ENCODE results near the gene NTRK2. TPM values are rescaled to one million over a fixed set of nuclear protein-coding genes. Genes with fewer than 3 reads are reported as not detected.

NTRK2 gene
- total RNA-seq, 1 donor from 2014 or later: 4.6 TPM

GRCh38 chr9:84670138-84671041 is 861 bp downstream of the NTRK2 start:
- H3K4me2 ChIP-seq (ENCODE audit: low read length): peak overlapping the region; percentile 97
- H3K27me3 Mint-ChIP-seq (ENCODE audit: low read depth, unreplicated experiment): peaks cover 38% of the 10 kb centered on the region

GRCh38 chr9:84671586-84672521 is 2.3 kb downstream of the NTRK2 start:
- FAIRE-seq (no peak), DNase-seq (ENCODE audit: low read depth) (no peak)
- H3K4me3 Mint-ChIP-seq (ENCODE audit: unreplicated experiment): peak overlapping the region; percentile 78
- no peaks in the 10 kb centered on the region for H3K79me2 ChIP-seq (ENCODE audit: insufficient read depth, low read length)
- no peaks in the 10 kb centered on the region for H3K9me3 ChIP-seq (ENCODE audit: insufficient read depth, low read depth, low read length)
- TF ChIP-seq EZH2 (IDR thresholded peaks at IDR 0.05; ENCODE audit: insufficient read depth, low read length): no peak
- TF ChIP-seq, protein P1, sequence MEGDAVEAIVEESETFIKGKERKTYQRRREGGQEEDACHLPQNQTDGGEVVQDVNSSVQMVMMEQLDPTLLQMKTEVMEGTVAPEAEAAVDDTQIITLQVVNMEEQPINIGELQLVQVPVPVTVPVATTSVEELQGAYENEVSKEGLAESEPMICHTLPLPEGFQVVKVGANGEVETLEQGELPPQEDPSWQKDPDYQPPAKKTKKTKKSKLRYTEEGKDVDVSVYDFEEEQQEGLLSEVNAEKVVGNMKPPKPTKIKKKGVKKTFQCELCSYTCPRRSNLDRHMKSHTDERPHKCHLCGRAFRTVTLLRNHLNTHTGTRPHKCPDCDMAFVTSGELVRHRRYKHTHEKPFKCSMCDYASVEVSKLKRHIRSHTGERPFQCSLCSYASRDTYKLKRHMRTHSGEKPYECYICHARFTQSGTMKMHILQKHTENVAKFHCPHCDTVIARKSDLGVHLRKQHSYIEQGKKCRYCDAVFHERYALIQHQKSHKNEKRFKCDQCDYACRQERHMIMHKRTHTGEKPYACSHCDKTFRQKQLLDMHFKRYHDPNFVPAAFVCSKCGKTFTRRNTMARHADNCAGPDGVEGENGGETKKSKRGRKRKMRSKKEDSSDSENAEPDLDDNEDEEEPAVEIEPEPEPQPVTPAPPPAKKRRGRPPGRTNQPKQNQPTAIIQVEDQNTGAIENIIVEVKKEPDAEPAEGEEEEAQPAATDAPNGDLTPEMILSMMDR (IDR thresholded peaks at IDR 0.05; ENCODE audit: insufficient read depth, low read depth, low read length): no peak
- no peaks in the 10 kb centered on the region for H3K36me3 Mint-ChIP-seq (ENCODE audit: low read depth, unreplicated experiment)
- no peak overlapping the region for H3K27ac ChIP-seq (ENCODE audit: low read depth, low read length)
- no peak overlapping the region for H3K27ac Mint-ChIP-seq (ENCODE audit: unreplicated experiment)
- H4K20me1 ChIP-seq (ENCODE audit: insufficient read depth, low read length): no peaks in the 10 kb centered on the region
- H3K9ac ChIP-seq (ENCODE audit: low read length): no peak overlapping the region
- no peaks in the 10 kb centered on the region for H3K9me3 Mint-ChIP-seq (ENCODE audit: unreplicated experiment)
- no peak overlapping the region for H3K4me3 ChIP-seq (ENCODE audit: insufficient read depth, low read depth, low read length)
- H3K36me3 ChIP-seq (ENCODE audit: insufficient read depth, low read length): no peaks in the 10 kb centered on the region
- H3K27me3 Mint-ChIP-seq (ENCODE audit: low read depth, unreplicated experiment): peaks cover 31% of the 10 kb centered on the region
- H3K4me1 Mint-ChIP-seq (ENCODE audit: low read depth, unreplicated experiment): peaks cover 4% of the 10 kb centered on the region
- H2AFZ ChIP-seq (ENCODE audit: low read depth, low read length): no peak overlapping the region
- peaks cover 36% of the 10 kb centered on the region for H3K27me3 ChIP-seq (ENCODE audit: insufficient read depth, low read length)
- no peak overlapping the region for H3K4me2 ChIP-seq (ENCODE audit: low read length)
- peaks cover 27% of the 10 kb centered on the region for H3K4me1 ChIP-seq (ENCODE audit: insufficient read depth, low read length)

More at GRCh38 chr9:84670138-84671041, 861 bp downstream of the NTRK2 start:
- peak overlapping the region; percentile 78 for H3K4me3 Mint-ChIP-seq (ENCODE audit: unreplicated experiment)
- Histone ChIP-seq H2AFZ (ENCODE audit: low read depth, low read length) (peak overlapping the region; percentile 88), H3K9me3 (ENCODE audit: insufficient read depth, low read depth, low read length) (no peaks in the 10 kb centered on the region), H3K79me2 (ENCODE audit: insufficient read depth, low read length) (no peaks in the 10 kb centered on the region), H3K36me3 (ENCODE audit: insufficient read depth, low read length) (no peaks in the 10 kb centered on the region), H3K4me3 (ENCODE audit: insufficient read depth, low read depth, low read length) (peak overlapping the region; percentile 35), H3K27me3 (ENCODE audit: insufficient read depth, low read length) (peaks cover 36% of the 10 kb centered on the region), H3K27ac (ENCODE audit: low read depth, low read length) (no peak overlapping the region), H3K4me1 (ENCODE audit: insufficient read depth, low read length) (peaks cover 27% of the 10 kb centered on the region), H3K9ac (ENCODE audit: low read length) (no peak overlapping the region), H4K20me1 (ENCODE audit: insufficient read depth, low read length) (no peaks in the 10 kb centered on the region)
- FAIRE-seq: no peak
- H3K27ac Mint-ChIP-seq (ENCODE audit: unreplicated experiment): no peak overlapping the region
- no peaks in the 10 kb centered on the region for H3K9me3 Mint-ChIP-seq (ENCODE audit: unreplicated experiment)
- peaks cover 4% of the 10 kb centered on the region for H3K4me1 Mint-ChIP-seq (ENCODE audit: low read depth, unreplicated experiment)
- TF ChIP-seq EZH2 (IDR thresholded peaks at IDR 0.05; ENCODE audit: insufficient read depth, low read length): peak; percentile 87
- TF ChIP-seq, protein P1 (IDR thresholded peaks at IDR 0.05; ENCODE audit: insufficient read depth, low read depth, low read length): no peak
- H3K36me3 Mint-ChIP-seq (ENCODE audit: low read depth, unreplicated experiment): no peaks in the 10 kb centered on the region
- DNase-seq (ENCODE audit: low read depth): peak; percentile 2
